ENCODE data around the gene DCTN1. TPM values are rescaled to one million over a fixed set of nuclear protein-coding genes. Genes with fewer than 3 reads are reported as not detected.
"Not testable (repeated sequence)": the region's sequence is repeated elsewhere in the genome, so short reads cannot be mapped to it uniquely, and the experiment has no call there.

DCTN1 gene
- total and polyA plus RNA-seq, 2 donors = 54.3 to 68.2 TPM

DNA sequence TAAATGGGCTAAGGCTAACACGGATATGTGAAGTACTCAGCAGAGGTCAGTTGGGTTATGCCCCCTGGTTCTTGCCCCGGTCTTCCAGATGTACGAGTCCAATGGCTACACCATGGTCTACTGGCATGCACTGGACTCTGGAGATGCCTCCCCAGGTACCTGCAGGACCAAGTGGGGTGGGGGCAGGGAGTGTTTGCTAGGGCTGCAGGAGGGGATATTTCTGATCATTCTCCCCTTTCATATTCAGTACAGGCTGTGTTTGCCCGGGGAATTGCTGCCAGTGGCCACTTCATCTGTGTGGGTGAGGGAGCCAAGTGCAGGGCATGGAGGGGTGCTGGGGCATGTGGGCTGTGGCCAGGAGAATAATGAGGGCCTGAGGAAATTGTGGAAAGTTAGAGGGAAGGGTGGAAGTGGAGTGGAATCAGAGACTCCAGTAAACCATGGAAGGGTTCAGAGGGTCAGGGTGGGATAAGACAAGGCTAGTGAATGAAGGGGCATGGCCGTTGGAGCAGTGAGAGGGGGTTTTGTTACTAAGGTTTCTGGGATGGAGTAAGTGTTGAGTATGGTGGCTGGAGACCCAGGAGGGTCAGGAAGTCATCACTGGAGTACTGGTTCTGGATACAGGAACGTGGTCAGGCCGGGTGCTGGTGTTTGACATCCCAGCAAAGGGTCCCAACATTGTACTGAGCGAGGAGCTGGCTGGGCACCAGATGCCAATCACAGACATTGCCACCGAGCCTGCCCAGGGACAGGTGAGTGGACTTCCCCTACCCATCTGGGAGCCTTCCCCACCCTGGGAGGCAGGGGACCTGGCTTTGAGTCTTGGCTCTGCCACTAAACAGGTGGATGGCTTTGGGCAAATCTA lies 43.4 kb upstream of the DCTN1 start:
- no peak for DNase-seq (ENCODE audit: low read depth in 6 of 9, low spot score in 9 of 9)

DNA sequence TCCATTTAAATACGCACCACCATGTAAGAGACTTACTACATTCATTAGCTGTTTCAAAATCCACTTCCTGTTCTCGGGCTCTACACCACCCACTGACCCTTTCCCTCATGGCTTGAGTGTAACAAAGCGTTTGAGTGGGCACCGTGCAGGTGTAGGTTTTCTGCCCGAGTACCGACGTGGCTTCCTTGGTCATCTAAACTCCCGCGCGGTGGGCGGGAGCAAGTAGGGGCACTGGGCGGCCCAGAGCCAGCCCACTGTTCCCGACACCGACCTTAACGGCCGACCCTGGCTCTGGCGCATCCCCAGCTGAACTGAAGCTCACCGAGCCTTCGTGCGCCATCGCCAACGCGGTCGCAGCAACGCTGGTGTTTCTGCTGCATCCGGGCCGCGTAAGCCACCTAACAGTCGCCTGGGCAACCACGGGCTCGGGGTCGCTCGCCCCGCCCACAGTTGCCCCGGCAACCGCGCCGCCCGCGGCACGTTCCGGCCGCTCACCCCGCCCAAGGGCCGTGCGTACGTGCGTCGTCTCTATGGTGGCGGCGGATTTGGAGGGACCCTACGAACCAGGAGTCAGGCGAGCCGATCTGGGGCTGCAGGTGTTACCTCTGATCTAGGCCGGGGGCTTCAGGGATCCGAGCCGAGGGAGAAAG lies 41.2 kb upstream of the DCTN1 start, which contains the start of the genes C2orf81 and WDR54:
Gene C2orf81, minus strand, starts transcription at position 399 of the 650 bp plus-strand sequence. Its CDS starts 59 bp downstream, at position 340.
Gene WDR54, plus strand, starts transcription at position 510 of the 650 bp plus-strand sequence. CDS start 424 bp downstream, outside the sequence.
- WGBS = under 1% methylated on average over 57 of the region's 57 CpGs
- peak; percentile 72 to 95 (median 88) for DNase-seq (ENCODE audit: low read depth in 6 of 9, low spot score in 9 of 9)
- H3K4me1 ChIP-seq (ENCODE audit: control insufficient read depth in 2 of 2, insufficient read depth in 2 of 2, low read length in 2 of 2) = peaks cover 6 to 27% of the 10 kb centered on the region in 2 donors
- no peaks in the 10 kb centered on the region for H3K9me3 ChIP-seq (ENCODE audit: control insufficient read depth in 2 of 2, insufficient read depth in 1 of 2, low read length in 1 of 2)
- peak within 1 kb of the TSS; percentile 70 to 82 for H3K4me3 ChIP-seq (ENCODE audit: low read length in 2 of 2)
- H3K36me3 ChIP-seq (ENCODE audit: control insufficient read depth in 2 of 2, insufficient read depth in 2 of 2, low read length in 1 of 2) = peaks cover 12 to 17% of the 10 kb centered on the region in 2 donors
- H3K27ac ChIP-seq (ENCODE audit: low read depth in 1 of 2, low read length in 1 of 2) = peak within 1 kb of the TSS; percentile 78 to 86
- H3K27me3 ChIP-seq (ENCODE audit: control insufficient read depth in 2 of 2, insufficient read depth in 1 of 2, low read length in 1 of 2) = peaks cover 0 to 20% of the 10 kb centered on the region in 2 donors

More for the DNA sequence above, 43.4 kb upstream of the DCTN1 start:
- Histone ChIP-seq H3K4me1 (ENCODE audit: control insufficient read depth in 2 of 2, insufficient read depth in 2 of 2, low read length in 2 of 2) (peaks cover 6 to 18% of the 10 kb centered on the region in 2 donors), H3K4me3 (ENCODE audit: low read length in 2 of 2) (no peak overlapping the region), H3K9me3 (ENCODE audit: control insufficient read depth in 2 of 2, insufficient read depth in 1 of 2, low read length in 1 of 2) (no peaks in the 10 kb centered on the region), H3K36me3 (ENCODE audit: control insufficient read depth in 2 of 2, insufficient read depth in 2 of 2, low read length in 1 of 2) (peaks cover 16 to 21% of the 10 kb centered on the region in 2 donors), H3K27ac (ENCODE audit: low read depth in 1 of 2, low read length in 1 of 2) (no peak overlapping the region), H3K27me3 (ENCODE audit: control insufficient read depth in 2 of 2, insufficient read depth in 1 of 2, low read length in 1 of 2) (peaks cover 0 to 5% of the 10 kb centered on the region in 2 donors)
- WGBS = 96% methylated on average over 9 of the region's 9 CpGs

DNA sequence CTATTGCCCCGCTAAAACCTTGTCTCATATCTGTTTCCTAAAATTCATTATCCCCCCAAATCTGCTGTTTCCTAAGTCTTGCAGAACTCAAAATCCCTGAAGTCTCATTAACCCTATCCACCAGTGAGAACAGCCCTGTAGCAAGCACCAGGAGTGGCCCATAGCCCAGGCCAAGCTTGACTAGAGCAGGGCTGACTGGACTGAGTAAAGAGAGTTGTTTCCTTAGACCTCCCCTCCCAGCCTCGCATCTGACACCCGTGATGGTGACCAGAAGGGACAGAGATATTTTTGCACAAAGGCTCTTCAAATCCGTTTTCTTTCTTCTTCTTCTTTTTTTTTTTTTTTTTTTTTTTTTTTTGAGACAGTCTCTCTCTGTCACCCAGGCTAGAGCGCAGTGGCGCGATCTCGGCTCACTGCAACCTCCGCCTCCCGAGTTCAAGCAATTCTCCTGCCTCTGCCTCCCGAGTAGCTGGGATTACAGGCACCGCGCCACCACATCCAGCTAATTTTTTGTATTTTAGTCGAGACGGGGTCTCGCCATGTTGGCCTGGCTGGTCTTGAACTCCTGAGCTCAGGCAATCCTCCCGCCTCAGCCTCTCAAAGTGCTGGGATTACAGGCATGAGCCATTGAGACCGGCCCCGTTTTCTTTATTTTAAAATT lies 40.5 kb upstream of the DCTN1 start:
- WGBS = 89% methylated on average over 19 of the region's 19 CpGs
- peak overlapping the region in 1 of 2 donors; percentile 70 for H3K4me3 ChIP-seq (ENCODE audit: low read length in 2 of 2)
- peaks cover 0 to 28% of the 10 kb centered on the region in 2 donors for H3K27me3 ChIP-seq (ENCODE audit: control insufficient read depth in 2 of 2, insufficient read depth in 1 of 2, low read length in 1 of 2)
- peak overlapping the region; percentile 55 to 76 for H3K27ac ChIP-seq (ENCODE audit: low read depth in 1 of 2, low read length in 1 of 2)
- H3K36me3 ChIP-seq (ENCODE audit: control insufficient read depth in 2 of 2, insufficient read depth in 2 of 2, low read length in 1 of 2) = peaks cover 6 to 12% of the 10 kb centered on the region in 2 donors
- H3K4me1 ChIP-seq (ENCODE audit: control insufficient read depth in 2 of 2, insufficient read depth in 2 of 2, low read length in 2 of 2) = peaks cover 6 to 35% of the 10 kb centered on the region in 2 donors
- DNase-seq (ENCODE audit: low read depth in 6 of 9, low spot score in 9 of 9); H3K9me3 ChIP-seq (ENCODE audit: control insufficient read depth in 2 of 2, insufficient read depth in 1 of 2, low read length in 1 of 2): not testable (repeated sequence)

DNA sequence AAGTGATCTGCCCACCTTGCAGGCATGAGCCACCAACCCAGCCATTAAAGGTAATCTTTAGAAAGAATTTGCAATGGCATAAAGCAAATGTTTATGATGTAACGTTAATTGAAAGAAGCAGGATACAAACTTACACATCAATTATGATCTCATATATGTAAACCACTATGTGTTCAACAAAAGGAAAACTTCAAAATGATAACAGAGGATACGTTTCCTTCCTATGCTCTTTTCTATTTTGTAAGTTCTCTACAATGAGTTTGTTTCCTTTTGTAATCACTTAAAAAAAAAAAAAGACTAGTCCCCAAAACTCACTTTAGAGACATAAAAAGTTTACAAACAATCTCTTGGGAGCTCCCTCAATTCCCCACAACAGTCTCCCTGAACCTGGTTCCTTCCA lies 39.9 kb upstream of the DCTN1 start:
- H3K27me3 ChIP-seq (ENCODE audit: control insufficient read depth in 2 of 2, insufficient read depth in 1 of 2, low read length in 1 of 2) = peaks cover 0 to 34% of the 10 kb centered on the region in 2 donors
- H3K4me3 ChIP-seq (ENCODE audit: low read length in 2 of 2) = no peak overlapping the region
- H3K9me3 ChIP-seq (ENCODE audit: control insufficient read depth in 2 of 2, insufficient read depth in 1 of 2, low read length in 1 of 2) = peaks cover 0 to 6% of the 10 kb centered on the region in 2 donors
- peaks cover 6 to 40% of the 10 kb centered on the region in 2 donors for H3K4me1 ChIP-seq (ENCODE audit: control insufficient read depth in 2 of 2, insufficient read depth in 2 of 2, low read length in 2 of 2)
- peak in 1 of 9 donors; percentile 41 for DNase-seq (ENCODE audit: low read depth in 6 of 9, low spot score in 9 of 9)
- peak overlapping the region; percentile 55 to 76 for H3K27ac ChIP-seq (ENCODE audit: low read depth in 1 of 2, low read length in 1 of 2)
- 64% methylated on average over 2 of the region's 2 CpGs for WGBS
- H3K36me3 ChIP-seq (ENCODE audit: control insufficient read depth in 2 of 2, insufficient read depth in 2 of 2, low read length in 1 of 2) = peaks cover 3 to 7% of the 10 kb centered on the region in 2 donors

DNA sequence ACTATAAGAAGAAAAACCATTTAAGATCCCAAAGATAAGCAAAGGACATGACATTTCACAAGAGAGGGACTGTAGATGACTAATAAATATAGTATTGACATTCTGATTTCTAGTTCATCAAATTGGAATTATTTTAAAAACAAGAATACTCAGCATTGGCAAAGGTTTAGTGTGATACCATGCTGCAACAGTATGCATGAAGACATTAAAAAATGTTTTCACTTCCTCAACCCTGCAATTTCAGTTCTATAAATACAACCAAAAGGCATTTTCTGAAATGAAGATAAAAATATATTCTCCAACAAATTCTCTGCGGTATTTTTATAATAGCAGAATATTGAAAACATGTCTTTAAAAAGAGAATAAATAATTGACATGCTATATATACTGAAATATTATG lies 39.2 kb upstream of the DCTN1 start:
- Histone ChIP-seq H3K9me3 (ENCODE audit: control insufficient read depth in 2 of 2, insufficient read depth in 1 of 2, low read length in 1 of 2) (peaks cover 0 to 7% of the 10 kb centered on the region in 2 donors), H3K27me3 (ENCODE audit: control insufficient read depth in 2 of 2, insufficient read depth in 1 of 2, low read length in 1 of 2) (peaks cover 6 to 40% of the 10 kb centered on the region in 2 donors), H3K4me3 (ENCODE audit: low read length in 2 of 2) (no peak overlapping the region), H3K36me3 (ENCODE audit: control insufficient read depth in 2 of 2, insufficient read depth in 2 of 2, low read length in 1 of 2) (peaks cover 0 to 2% of the 10 kb centered on the region in 2 donors), H3K27ac (ENCODE audit: low read depth in 1 of 2, low read length in 1 of 2) (no peak overlapping the region), H3K4me1 (ENCODE audit: control insufficient read depth in 2 of 2, insufficient read depth in 2 of 2, low read length in 2 of 2) (peaks cover 6 to 47% of the 10 kb centered on the region in 2 donors)
- no peak for DNase-seq (ENCODE audit: low read depth in 6 of 9, low spot score in 9 of 9)
- WGBS = 91% methylated on average over 1 of the region's 1 CpG

DNA sequence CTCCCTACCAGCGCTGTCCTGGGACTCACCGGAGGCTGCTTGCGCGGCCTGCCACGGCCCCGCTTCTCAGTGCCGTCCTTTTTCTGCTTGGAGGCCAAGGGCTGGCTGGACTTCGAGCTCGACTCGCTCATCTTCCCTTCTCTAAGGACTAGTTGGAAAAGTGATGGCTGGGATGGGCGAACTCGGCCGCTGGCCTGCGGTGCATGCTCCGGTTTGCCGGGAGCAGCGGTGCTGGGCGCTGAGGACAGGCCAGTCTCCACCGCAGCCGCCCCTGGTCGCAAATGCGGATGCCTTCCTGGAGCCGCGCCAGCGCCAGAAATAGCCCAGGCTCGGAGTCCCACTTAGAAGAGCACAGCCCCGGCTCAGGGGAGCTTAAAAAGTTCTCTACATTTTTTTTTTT lies 38.2 kb upstream of the DCTN1 start:
- WGBS = 95% methylated on average over 27 of the region's 27 CpGs
- H3K4me1 ChIP-seq (ENCODE audit: control insufficient read depth in 2 of 2, insufficient read depth in 2 of 2, low read length in 2 of 2) = peaks cover 6 to 54% of the 10 kb centered on the region in 2 donors

DNA sequence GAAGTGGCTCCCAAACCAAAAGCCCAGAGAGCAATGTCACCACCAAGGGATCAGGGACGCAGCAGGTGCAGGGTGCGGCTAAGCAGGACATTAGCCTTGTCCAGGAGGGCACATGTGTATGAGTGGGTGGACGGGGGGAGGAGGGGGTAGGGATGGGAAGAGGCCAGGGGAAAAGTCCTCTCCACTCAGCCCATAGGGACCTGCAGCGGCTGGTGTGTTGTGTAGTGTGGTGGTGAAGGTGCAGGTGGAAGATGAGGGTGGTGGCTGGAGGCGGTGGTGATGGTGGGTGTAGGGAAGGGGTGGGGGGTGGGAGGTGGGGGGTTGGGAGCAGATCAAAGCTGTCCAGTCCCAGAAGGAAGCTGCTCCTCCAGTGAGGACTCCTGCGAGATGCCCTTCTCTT lies 37.7 kb upstream of the DCTN1 start:
- 94% methylated on average over 6 of the region's 6 CpGs for WGBS
- Histone ChIP-seq H3K36me3 (ENCODE audit: control insufficient read depth in 2 of 2, insufficient read depth in 2 of 2, low read length in 1 of 2) (no peaks in the 10 kb centered on the region), H3K4me1 (ENCODE audit: control insufficient read depth in 2 of 2, insufficient read depth in 2 of 2, low read length in 2 of 2) (peaks cover 6 to 58% of the 10 kb centered on the region in 2 donors), H3K4me3 (ENCODE audit: low read length in 2 of 2) (no peak overlapping the region), H3K9me3 (ENCODE audit: control insufficient read depth in 2 of 2, insufficient read depth in 1 of 2, low read length in 1 of 2) (peaks cover 0 to 7% of the 10 kb centered on the region in 2 donors), H3K27ac (ENCODE audit: low read depth in 1 of 2, low read length in 1 of 2) (no peak overlapping the region), H3K27me3 (ENCODE audit: control insufficient read depth in 2 of 2, insufficient read depth in 1 of 2, low read length in 1 of 2) (peaks cover 7 to 54% of the 10 kb centered on the region in 2 donors)
- DNase-seq (ENCODE audit: low read depth in 6 of 9, low spot score in 9 of 9) = no peak

More for the DNA sequence above, 38.2 kb upstream of the DCTN1 start:
- no peak overlapping the region for H3K4me3 ChIP-seq (ENCODE audit: low read length in 2 of 2)
- no peak overlapping the region for H3K27ac ChIP-seq (ENCODE audit: low read depth in 1 of 2, low read length in 1 of 2)
- H3K27me3 ChIP-seq (ENCODE audit: control insufficient read depth in 2 of 2, insufficient read depth in 1 of 2, low read length in 1 of 2) = peaks cover 7 to 50% of the 10 kb centered on the region in 2 donors
- peaks cover 0 to 7% of the 10 kb centered on the region in 2 donors for H3K9me3 ChIP-seq (ENCODE audit: control insufficient read depth in 2 of 2, insufficient read depth in 1 of 2, low read length in 1 of 2)
- no peak for DNase-seq (ENCODE audit: low read depth in 6 of 9, low spot score in 9 of 9)
- H3K36me3 ChIP-seq (ENCODE audit: control insufficient read depth in 2 of 2, insufficient read depth in 2 of 2, low read length in 1 of 2) = no peaks in the 10 kb centered on the region

DNA sequence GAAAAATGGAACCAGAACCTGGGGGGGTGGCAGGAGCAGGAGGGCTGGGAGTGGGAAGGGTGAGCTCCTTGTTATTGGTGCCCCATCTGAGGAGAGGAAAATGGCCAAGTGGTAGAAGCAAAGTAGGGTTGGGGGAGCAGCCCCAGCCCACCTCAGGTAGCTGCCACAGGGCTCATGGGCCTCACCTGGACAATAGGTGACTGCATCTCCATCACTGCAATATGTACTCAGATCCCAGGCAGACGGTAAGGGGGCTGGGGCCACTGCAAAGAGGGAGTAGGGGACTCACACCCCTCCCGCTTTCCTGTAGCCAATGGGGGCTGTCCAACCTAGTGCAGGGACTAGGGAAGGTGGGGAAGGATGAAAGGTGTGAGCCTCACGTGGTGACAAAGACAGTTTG lies 37.1 kb upstream of the DCTN1 start:
- 93% methylated on average over 3 of the region's 3 CpGs for WGBS
- peaks cover 5 to 56% of the 10 kb centered on the region in 2 donors for H3K4me1 ChIP-seq (ENCODE audit: control insufficient read depth in 2 of 2, insufficient read depth in 2 of 2, low read length in 2 of 2)

More for the DNA sequence above, 37.1 kb upstream of the DCTN1 start:
- no peak overlapping the region for H3K27ac ChIP-seq (ENCODE audit: low read depth in 1 of 2, low read length in 1 of 2)
- H3K36me3 ChIP-seq (ENCODE audit: control insufficient read depth in 2 of 2, insufficient read depth in 2 of 2, low read length in 1 of 2) = no peaks in the 10 kb centered on the region
- no peak for DNase-seq (ENCODE audit: low read depth in 6 of 9, low spot score in 9 of 9)
- H3K9me3 ChIP-seq (ENCODE audit: control insufficient read depth in 2 of 2, insufficient read depth in 1 of 2, low read length in 1 of 2) = peaks cover 0 to 7% of the 10 kb centered on the region in 2 donors
- peaks cover 7 to 58% of the 10 kb centered on the region in 2 donors for H3K27me3 ChIP-seq (ENCODE audit: control insufficient read depth in 2 of 2, insufficient read depth in 1 of 2, low read length in 1 of 2)
- no peak overlapping the region for H3K4me3 ChIP-seq (ENCODE audit: low read length in 2 of 2)
